ENCODE measurements around the gene PLVAP. TPM values are rescaled to one million over a fixed set of nuclear protein-coding genes. Genes with fewer than 3 reads are reported as not detected.

The PLVAP gene
- total RNA-seq, 1 experiment from 2014 or later, result not detected

GRCh38 chr19:17319473-17320238 lies 57.5 kb downstream of the PLVAP start:
- Mint-ChIP-seq H3K4me1 (peaks cover 3% of the 10 kb centered on the region in 2 experiments; a peak in 2 of 4 replicates), H3K9me3 (no peaks in the 10 kb centered on the region), H3K27ac (no peak overlapping the region; a peak in 1 of 7 replicates), H3K4me3 (no peak overlapping the region), H3K36me3 (ENCODE audit: insufficient read depth in 1 of 3, low read depth in 3 of 3) (peaks cover 22 to 50% (median 34%) of the 10 kb centered on the region in 3 experiments; a peak in 6 of 7 replicates), H3K27me3 (ENCODE audit: low read depth) (peaks cover 2% of the 10 kb centered on the region; the same call in 1 of the 2 replicates)
- no peak overlapping the region for H3K56ac ChIP-seq (ENCODE audit: insufficient read length, low read depth, low read length)
- no peaks in the 10 kb centered on the region for H3K23me2 ChIP-seq (ENCODE audit: insufficient read length, low read depth, low read length, poor library complexity, severe bottlenecking)
- H3K9ac ChIP-seq (ENCODE audit: extremely low read depth, insufficient read length, low read length), result no peak overlapping the region
- no peak overlapping the region for H2AFZ ChIP-seq (ENCODE audit: low read length)
- no peak overlapping the region for H3K18ac ChIP-seq (ENCODE audit: insufficient read length, low read depth, low read length)
- H2BK5ac ChIP-seq (ENCODE audit: insufficient read length, low read length), result no peak overlapping the region
- H3K4ac ChIP-seq (ENCODE audit: low read depth, low read length), result no peak overlapping the region
- TF ChIP-seq CTCF (conservative IDR thresholded peaks at IDR 0.05), result no peak
- no peak overlapping the region for H4K91ac ChIP-seq (ENCODE audit: insufficient read length, low read depth, low read length)
- H3K4me1 ChIP-seq (ENCODE audit: insufficient read depth, low read length), result no peaks in the 10 kb centered on the region
- H3K4me2 ChIP-seq (ENCODE audit: insufficient read depth, insufficient read length, low read length), result no peak overlapping the region
- no peak overlapping the region for H3K23ac ChIP-seq (ENCODE audit: insufficient read length, low read depth, low read length)
- H2BK15ac ChIP-seq (ENCODE audit: low read depth, low read length), result no peak overlapping the region
- H2BK120ac ChIP-seq (ENCODE audit: low read depth, low read length, poor library complexity, severe bottlenecking), result no peak overlapping the region
- H2AK5ac ChIP-seq (ENCODE audit: insufficient read length, low read length), result no peak overlapping the region
- DNase-seq, result no peak
- no peak overlapping the region for H3T11ph ChIP-seq (ENCODE audit: low read length)
- no peak overlapping the region for H3K14ac ChIP-seq (ENCODE audit: insufficient read depth, low read length)
- no peak overlapping the region for H2BK12ac ChIP-seq (ENCODE audit: insufficient read length, low read depth, low read length)
- no peak overlapping the region for H4K8ac ChIP-seq (replicated peaks; ENCODE audit: insufficient read length, low read depth, low read length)
- H3K79me1 ChIP-seq (ENCODE audit: insufficient read depth, low read depth, low read length, poor library complexity, severe bottlenecking), result no peaks in the 10 kb centered on the region
- H4K5ac ChIP-seq (ENCODE audit: insufficient read length, low read depth, low read length), result no peak overlapping the region
- H3K27ac ChIP-seq (ENCODE audit: insufficient read length, low read depth, low read length), result no peak overlapping the region
- H3K79me2 ChIP-seq (ENCODE audit: insufficient read depth, low read length), result no peaks in the 10 kb centered on the region
- H4K20me1 ChIP-seq (ENCODE audit: control insufficient read depth, insufficient read depth, insufficient read length), result no peaks in the 10 kb centered on the region
- no peaks in the 10 kb centered on the region for H3K9me3 ChIP-seq (ENCODE audit: control insufficient read depth, low read depth, low read length)
- WGBS (ENCODE audit: extremely low coverage, insufficient read length, low lambda C conversion rate), result no CpG with 5 or more reads among the region's 40 CpGs
- H2BK20ac ChIP-seq (ENCODE audit: low read depth, low read length, poor library complexity, severe bottlenecking), result no peak overlapping the region
- H3K27me3 ChIP-seq (ENCODE audit: insufficient read depth, low read length), result no peaks in the 10 kb centered on the region
